Spleen (tissue), 7 donors: ENCODE measurements around the gene KHDC4.

ENCODE experiments used
- POLR2A ChIP-seq, 3 donors: fragments of 450-650 bp; IDR thresholded peaks; one replicate each; pipeline ENCODE4 v1.5.1; 2017; ENCODE audit warnings: antibody characterized with exemption in 3 of 3, mild to moderate bottlenecking in 1 of 3
- TF ChIP-seq, protein P1 (sequence below), 11 experiments: fragments of 200-600 bp in 7 of 11; fragments of 450-650 bp in 4 of 11; sonication (generic) in 4 of 11; IDR thresholded peaks in 8 of 11; conservative IDR thresholded peaks in 3 of 11; 1 replicate in 7 of 11; 2 replicates in 4 of 11; pipeline versions ENCODE4 v1.4.0 to v1.8.0; 2016 to 2021; ENCODE audit warnings: antibody characterized with exemption in 11 of 11, inconsistent platforms in 4 of 11, mild to moderate bottlenecking in 1 of 11
- donor health status: DM: no; HTN: no; CAD: no; lungs with moderate emphysema.
- donor health status: DM: no; HTN: no; CAD: no.
- donor health status: DM: no; HTN: no; CAD: no.

DNA sequence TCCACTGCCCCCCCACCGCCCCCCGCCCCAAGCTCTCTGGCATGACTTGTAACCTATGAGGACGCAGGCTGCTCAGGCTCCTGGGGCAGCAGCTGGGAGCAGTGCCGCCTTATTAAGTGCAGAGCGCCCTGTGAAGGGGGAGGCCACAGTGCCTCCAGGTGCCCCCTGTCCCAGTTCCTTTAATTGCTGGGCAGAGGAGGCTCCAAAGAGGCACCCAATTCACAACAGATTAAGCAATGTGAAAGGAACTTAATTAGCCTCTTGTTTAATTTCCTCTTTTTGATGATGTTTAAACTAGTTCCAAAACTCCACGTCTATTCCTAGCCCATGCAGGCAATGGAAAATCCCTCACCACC lies 10.2 kb upstream of the KHDC4 start:
- TF ChIP-seq, protein P1, sequence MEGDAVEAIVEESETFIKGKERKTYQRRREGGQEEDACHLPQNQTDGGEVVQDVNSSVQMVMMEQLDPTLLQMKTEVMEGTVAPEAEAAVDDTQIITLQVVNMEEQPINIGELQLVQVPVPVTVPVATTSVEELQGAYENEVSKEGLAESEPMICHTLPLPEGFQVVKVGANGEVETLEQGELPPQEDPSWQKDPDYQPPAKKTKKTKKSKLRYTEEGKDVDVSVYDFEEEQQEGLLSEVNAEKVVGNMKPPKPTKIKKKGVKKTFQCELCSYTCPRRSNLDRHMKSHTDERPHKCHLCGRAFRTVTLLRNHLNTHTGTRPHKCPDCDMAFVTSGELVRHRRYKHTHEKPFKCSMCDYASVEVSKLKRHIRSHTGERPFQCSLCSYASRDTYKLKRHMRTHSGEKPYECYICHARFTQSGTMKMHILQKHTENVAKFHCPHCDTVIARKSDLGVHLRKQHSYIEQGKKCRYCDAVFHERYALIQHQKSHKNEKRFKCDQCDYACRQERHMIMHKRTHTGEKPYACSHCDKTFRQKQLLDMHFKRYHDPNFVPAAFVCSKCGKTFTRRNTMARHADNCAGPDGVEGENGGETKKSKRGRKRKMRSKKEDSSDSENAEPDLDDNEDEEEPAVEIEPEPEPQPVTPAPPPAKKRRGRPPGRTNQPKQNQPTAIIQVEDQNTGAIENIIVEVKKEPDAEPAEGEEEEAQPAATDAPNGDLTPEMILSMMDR (IDR thresholded peaks at IDR 0.05 in 8 of 11, conservative IDR thresholded peaks at IDR 0.05 in 3 of 11): no peak
- TF ChIP-seq POLR2A (IDR thresholded peaks at IDR 0.05): no peak
